ENCODE data around the gene ZBTB42. TPM values are rescaled to one million over a fixed set of nuclear protein-coding genes. Genes with fewer than 3 reads are reported as not detected.

The ZBTB42 gene
- total and polyA plus RNA-seq, 12 donors, result 1.8 to 9.2 (median 5.9) TPM

DNA sequence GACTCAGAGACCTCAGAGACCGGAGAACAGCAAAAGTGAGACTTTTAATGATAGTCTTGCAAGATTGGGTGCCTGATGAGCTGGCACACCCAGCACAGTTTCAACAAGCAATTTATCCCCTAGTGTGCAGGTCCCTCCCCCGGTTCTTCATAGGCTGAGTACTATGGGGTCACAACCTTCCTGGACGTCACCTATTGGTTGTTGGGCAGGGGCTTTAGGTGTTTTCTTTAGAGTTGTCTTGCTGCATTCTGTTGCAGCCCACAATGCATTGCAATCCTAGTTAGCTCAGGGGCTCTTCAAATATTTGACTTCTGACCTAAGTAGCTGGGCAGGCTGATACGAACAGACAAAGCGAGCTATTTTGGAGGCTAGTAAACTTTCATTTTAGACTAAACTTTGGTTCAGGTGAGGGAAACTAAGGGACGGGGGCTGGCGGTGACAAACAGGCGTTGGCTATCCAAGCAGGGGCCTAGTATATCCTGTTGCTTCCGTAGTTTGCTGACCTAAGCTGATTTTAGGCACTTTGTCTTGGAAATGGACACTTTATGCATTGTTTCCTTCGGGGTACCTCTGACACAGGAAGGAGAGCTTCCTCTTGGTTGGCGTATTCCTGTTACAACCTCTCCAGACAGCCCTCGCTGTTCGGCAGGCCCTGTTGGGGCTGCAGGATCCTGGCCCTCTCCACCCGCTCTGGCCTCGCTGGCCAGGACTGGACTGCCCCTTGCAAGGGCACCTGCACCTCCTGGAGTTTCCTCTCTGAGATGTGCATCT lies 33.9 kb upstream of the ZBTB42 start:
- H3K27me3 ChIP-seq, result no peaks in the 10 kb centered on the region
- peaks cover 0 to 17% (median 0%) of the 10 kb centered on the region in 11 donors for H3K9me3 ChIP-seq
- H3K36me3 ChIP-seq, result peaks cover 0 to 38% (median 19%) of the 10 kb centered on the region in 9 donors
- TF ChIP-seq, protein P1, sequence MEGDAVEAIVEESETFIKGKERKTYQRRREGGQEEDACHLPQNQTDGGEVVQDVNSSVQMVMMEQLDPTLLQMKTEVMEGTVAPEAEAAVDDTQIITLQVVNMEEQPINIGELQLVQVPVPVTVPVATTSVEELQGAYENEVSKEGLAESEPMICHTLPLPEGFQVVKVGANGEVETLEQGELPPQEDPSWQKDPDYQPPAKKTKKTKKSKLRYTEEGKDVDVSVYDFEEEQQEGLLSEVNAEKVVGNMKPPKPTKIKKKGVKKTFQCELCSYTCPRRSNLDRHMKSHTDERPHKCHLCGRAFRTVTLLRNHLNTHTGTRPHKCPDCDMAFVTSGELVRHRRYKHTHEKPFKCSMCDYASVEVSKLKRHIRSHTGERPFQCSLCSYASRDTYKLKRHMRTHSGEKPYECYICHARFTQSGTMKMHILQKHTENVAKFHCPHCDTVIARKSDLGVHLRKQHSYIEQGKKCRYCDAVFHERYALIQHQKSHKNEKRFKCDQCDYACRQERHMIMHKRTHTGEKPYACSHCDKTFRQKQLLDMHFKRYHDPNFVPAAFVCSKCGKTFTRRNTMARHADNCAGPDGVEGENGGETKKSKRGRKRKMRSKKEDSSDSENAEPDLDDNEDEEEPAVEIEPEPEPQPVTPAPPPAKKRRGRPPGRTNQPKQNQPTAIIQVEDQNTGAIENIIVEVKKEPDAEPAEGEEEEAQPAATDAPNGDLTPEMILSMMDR (IDR thresholded peaks at IDR 0.05), result no peak
- no peak for ATAC-seq
- no peak for DNase-seq
- no peak overlapping the region for H3K4me3 ChIP-seq
- WGBS, 2 donors, result 80 to 82% methylated on average over 15 of the region's 15 CpGs
- peaks cover 0 to 14% (median 10%) of the 10 kb centered on the region in 9 donors for H3K4me1 ChIP-seq
- intact Hi-C loops (cut with DNase I), result loop anchor here in 1 of 10 donors (10.0 kb wide), 1 partner anchor 278 kb away; no protein-coding TSS in a partner anchor
- H3K27ac ChIP-seq, result no peak overlapping the region

DNA sequence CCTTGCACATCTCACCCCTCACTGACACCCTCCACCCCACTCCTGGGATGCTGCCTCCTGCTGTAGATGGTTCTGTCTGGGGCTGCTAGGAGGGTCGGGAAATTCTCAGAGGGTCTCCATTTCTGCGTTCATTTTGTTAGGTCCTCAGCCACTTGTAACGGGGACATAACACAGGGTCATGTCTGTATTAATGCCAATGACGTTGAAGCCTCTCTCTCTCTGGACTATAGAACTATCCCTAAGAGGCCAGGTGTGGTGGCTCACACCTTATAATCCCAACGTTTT lies 33.3 kb upstream of the ZBTB42 start:
- H3K9me3 ChIP-seq, result peaks cover 0 to 17% (median 0%) of the 10 kb centered on the region in 11 donors
- H3K27me3 ChIP-seq, result no peaks in the 10 kb centered on the region
- ATAC-seq (no peak), DNase-seq (no peak)
- no peak overlapping the region for H3K27ac ChIP-seq
- peaks cover 0 to 38% (median 25%) of the 10 kb centered on the region in 9 donors for H3K36me3 ChIP-seq
- WGBS, 2 donors, result 88% methylated on average over 5 of the region's 5 CpGs
- TF ChIP-seq, protein P1 (IDR thresholded peaks at IDR 0.05), result no peak
- intact Hi-C loops (cut with DNase I), result loop anchor here in 1 of 10 donors (10.0 kb wide), 1 partner anchor 277 kb away; no protein-coding TSS in a partner anchor
- H3K4me1 ChIP-seq, result peaks cover 0 to 14% (median 10%) of the 10 kb centered on the region in 9 donors
- H3K4me3 ChIP-seq, result no peak overlapping the region

DNA sequence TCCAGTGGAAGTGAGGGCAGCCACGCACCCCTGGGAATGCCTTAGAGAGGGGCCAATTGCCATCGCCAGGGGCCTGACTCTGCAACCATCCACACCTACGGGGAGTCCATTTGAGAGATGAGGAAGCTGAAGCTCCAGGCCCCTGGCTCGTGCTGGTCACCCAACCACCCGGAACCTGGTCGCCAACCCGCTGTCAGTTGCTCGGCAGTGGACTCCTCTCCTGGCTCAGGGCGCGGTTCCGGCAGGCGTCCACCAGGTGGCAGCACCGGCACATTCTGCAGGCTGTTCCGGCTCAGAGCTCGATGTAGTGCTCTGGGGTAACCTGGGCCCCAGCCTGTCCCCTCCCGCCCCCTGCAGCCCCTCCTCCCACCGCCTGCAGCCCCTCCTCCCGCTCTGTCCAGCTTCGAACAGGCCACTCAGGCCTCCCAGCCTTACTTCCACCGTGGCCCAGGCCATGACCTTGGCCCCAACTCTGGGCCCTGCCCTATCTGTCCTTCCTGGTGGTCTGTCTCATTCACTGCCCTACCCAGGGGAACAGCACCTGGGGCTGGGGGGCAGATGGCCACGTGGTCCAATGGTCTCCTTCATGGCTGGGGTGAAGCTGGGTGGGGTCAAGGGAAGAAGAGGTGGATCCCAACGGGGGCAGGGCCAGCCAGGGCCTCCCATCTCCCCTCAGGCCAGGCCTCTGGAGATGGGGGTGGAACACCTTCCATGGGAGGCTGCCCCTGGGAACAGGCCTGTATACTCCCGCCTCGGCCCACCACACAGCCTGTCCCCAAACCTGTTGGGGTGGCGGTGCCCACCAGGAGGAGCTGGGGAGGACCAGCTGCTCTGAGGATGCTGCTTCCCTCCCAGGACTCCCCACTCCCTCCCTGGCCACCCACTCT lies 32.2 kb upstream of the ZBTB42 start:
- DNase-seq, result peak; percentile 89 to 92
- Histone ChIP-seq H3K4me3 (no peak overlapping the region), H3K27ac (peak overlapping the region in 3 of 10 donors; percentile 56 to 65 (median 60)), H3K27me3 (no peaks in the 10 kb centered on the region), H3K4me1 (peaks cover 0 to 14% (median 10%) of the 10 kb centered on the region in 9 donors), H3K9me3 (peaks cover 0 to 17% (median 0%) of the 10 kb centered on the region in 11 donors), H3K36me3 (peaks cover 0 to 45% (median 34%) of the 10 kb centered on the region in 9 donors)
- TF ChIP-seq, protein P1 (IDR thresholded peaks at IDR 0.05), result peak; percentile 89 to 98 (median 97)
- ATAC-seq, result peak; percentile 88 to 95 (median 91)
- intact Hi-C loops (cut with DNase I), result loop anchor here in 8 of 10 donors (1.0 to 10.0 kb wide), 5 partner anchors 26 to 276 kb away; partner anchors contain the start of gene AKT1 (in 1 of the 8)
- WGBS, 2 donors, result 16% methylated on average over 25 of the region's 25 CpGs

All from heart right ventricle (tissue), 16 donors.